ENCODE measurements around the gene SLC44A1.

GRCh38 chr9:105311306-105311705, 66.9 kb downstream of the SLC44A1 start:
- TF ChIP-seq CTCF (IDR thresholded peaks at IDR 0.05), result no peak
- TF ChIP-seq POLR2A (IDR thresholded peaks at IDR 0.05), result no peak
